ENCODE results near the gene BCAS3.
A peak's percentile ranks its signal among the peaks of the same experiment; 100 is the strongest.
"Not testable (repeated sequence)": the region's sequence is repeated elsewhere in the genome, so short reads cannot be mapped to it uniquely, and the experiment has no call there.

BCAS3 gene

GRCh38 chr17:61239953-61240352, 562.3 kb downstream of the BCAS3 start:
- no peak for FAIRE-seq

GRCh38 chr17:61240851-61241468, 563.3 kb downstream of the BCAS3 start:
- FAIRE-seq, result no peak

GRCh38 chr17:61244988-61245387, 567.3 kb downstream of the BCAS3 start:
- FAIRE-seq, result not testable (repeated sequence)

GRCh38 chr17:61245706-61246135, 568.1 kb downstream of the BCAS3 start:
- FAIRE-seq, result no peak

DNA sequence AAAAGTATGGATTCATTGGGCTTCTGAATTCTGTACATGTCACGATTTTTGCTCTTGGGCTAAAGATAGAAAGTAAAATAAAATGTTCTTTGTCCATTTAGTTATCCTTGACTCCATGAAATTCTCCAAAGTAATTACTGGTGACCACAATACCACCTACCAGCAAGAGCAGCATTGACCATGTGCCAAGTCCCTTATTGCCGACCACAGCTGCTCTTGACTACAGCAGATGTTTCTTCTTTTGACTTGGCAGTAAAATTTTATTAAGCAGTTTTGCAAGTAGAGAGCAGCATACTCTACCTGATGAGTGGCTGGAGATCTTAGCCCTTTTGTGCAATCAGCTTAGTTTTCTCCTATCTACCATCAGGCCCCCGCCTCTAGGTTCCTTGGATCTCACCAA, 569.8 kb downstream of the BCAS3 start:
- no peak for FAIRE-seq

- no peak for FAIRE-seq
Measured at GRCh38 chr17:61248399-61248798, 570.7 kb downstream of the BCAS3 start.

DNA sequence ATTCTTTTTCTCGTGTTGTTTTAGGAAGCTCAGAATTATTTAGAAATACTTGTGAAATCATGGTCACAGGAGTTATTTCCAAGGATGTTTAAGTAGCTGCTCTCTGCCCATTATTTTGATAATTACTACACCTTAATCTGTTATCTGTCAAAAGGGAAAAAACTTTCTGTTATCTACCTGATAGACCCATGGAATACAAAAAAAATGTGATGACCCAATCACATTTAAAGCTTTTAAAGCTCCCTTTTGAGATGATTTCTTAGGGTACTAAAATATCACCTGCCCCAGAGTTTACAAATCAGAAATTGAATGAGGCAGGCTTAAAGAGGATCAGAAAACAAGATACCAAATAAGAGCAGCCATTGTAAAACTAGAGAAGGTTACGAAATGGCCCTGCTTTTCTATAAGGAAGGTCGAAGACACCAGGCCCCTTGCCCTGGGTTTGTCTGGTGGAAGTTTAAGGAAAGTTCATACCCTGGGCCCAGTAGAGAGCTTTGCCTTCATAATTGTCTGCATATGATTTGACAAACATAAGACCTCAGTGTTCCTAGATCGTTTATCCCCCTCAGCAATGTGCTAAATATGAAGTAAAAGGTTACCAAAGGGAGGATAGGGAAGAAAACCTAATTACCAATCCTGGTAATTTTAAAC, 572.1 kb downstream of the BCAS3 start:
- no peak for FAIRE-seq

DNA sequence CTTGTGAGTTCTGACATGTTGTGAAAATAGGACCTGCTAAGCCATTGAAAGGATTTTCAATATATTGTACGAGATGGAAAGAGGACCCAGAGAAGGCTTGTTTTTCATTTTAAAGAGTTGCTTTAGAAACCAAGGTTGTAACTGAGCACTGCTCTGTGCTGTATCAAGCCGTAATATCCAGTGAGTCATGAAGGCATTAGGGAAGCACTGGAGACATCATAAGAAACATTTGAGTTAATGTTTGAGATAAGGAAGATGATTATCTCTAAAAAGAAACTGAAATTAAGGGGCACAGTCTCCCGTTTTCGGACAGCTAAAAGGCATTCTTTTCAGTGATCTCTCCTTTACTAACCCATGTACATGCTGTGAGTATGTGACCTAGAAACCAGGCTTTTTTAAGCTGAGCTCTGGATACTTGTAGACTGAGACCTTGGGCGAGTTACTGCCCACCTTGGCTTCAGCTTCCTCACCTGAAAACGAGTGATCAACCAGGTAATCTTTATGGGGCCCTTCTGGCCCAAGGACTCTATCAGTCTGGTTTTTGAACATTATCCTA, 572.8 kb downstream of the BCAS3 start:
- FAIRE-seq, result no peak

DNA sequence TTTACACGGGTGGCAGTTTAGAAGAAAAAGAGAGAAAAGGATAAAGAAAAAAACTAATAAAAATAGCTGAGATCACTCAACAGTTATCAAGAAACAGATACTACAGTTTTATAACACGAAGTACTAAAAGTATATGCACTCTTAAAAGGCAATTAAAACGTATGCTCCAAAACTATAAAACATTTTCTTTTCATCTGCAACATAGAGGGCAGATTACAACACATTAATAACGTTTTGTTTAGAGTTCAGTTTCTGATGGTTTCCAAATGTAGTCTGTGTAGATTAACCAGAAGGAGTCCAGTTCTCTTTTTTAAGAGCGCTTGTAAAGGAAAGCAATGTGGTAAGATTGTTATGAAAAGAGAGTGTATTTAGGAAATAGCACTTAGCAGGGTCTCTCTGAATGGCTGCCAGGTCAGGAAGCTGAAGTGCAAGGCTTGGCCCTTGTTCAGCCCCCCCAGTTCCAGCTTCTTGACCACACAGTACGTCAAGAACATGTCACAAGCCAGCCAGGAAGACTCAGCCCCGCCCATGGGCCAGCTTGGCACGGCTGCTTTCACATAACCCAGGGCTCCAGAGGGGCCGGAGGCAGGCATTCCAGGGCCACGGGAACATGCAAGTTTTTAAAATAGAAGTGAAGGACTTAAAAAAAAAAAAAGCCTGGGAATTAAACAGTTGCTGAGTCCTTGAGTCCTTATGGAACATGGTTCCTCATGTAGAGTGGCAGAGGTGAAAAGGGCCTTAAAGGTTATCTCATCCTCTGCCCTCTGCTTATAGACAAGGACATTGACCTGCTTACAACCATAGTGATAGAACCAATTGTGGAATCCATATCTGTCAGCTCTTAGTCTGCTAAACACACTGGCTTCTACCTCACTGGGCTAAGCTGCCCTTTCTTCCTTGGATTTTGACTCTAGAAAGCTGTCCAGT, 574.6 kb downstream of the BCAS3 start:
- FAIRE-seq, result peak; percentile 6

DNA sequence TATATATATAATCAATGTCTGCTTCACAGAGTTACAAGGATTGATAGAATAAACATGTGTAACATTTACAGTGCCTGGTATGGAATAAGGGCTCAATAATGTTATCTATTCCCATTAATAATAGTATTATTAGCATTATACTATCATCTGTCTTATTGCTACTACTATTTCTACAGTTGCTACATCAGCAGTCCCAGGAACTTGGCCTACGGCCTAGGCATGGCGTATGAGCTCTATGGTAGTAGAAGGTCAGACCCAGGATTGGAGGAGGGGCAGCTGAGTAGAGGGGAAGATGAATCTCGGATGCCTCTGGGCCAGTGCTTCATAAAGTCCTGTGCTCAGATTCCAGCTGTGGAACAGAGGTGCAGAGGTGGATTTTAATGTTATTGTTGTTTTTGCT, 575.7 kb downstream of the BCAS3 start:
- no peak for FAIRE-seq

DNA sequence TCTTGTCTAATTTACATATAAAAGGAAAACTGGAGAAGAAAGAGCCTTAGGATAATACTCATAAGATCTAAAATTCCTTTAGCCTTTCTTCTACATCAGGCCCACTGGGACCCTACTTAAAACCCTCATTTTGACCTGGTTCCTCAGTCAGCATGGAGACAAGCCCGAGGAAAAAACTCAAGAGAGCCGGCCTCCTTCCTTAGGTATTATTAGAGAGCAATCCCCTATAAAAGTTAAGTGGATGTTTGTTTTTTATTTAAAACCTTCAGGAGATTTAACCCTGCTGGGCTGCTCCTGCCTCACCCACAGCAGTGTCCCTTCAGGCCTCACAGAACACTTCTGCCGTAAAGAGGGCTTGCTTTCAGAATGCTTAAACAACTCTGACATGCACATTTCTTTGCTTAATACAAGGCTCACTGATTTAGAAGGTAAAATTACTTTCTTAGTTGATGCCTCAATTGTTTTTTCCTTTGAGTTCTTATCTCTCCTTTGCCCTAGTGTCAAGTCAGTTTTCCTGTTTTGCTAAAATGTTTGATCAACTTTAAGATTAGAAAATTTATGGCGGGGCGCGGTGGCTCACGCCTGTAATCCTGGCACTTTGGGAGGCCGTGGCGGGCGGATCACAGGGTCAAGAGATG, 576.4 kb downstream of the BCAS3 start:
- no peak for FAIRE-seq

GRCh38 chr17:61254904-61255303, 577.3 kb downstream of the BCAS3 start:
- no peak for FAIRE-seq

- no peak for FAIRE-seq
Measured at GRCh38 chr17:61255647-61256046, 578.0 kb downstream of the BCAS3 start.

DNA sequence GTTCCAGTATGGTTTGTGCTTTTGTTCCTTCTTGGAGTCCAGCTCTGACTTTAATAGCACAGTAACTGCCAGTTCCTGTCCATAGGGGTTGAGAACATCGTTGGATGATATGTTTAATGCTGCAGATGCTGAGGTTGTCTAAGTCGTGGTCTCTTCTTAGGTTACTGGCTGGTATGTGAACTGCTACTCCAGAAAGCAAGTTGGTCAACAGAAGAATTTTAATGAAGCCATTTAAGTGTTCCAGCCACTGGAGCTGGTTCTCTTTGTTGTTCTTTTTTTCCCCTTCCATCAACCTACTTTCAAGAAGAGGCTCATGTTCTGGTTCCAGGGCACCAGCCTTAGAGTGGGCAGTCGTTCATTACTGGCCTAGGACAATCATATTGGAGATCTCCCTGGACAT, 581.7 kb downstream of the BCAS3 start:
- FAIRE-seq, result no peak

DNA sequence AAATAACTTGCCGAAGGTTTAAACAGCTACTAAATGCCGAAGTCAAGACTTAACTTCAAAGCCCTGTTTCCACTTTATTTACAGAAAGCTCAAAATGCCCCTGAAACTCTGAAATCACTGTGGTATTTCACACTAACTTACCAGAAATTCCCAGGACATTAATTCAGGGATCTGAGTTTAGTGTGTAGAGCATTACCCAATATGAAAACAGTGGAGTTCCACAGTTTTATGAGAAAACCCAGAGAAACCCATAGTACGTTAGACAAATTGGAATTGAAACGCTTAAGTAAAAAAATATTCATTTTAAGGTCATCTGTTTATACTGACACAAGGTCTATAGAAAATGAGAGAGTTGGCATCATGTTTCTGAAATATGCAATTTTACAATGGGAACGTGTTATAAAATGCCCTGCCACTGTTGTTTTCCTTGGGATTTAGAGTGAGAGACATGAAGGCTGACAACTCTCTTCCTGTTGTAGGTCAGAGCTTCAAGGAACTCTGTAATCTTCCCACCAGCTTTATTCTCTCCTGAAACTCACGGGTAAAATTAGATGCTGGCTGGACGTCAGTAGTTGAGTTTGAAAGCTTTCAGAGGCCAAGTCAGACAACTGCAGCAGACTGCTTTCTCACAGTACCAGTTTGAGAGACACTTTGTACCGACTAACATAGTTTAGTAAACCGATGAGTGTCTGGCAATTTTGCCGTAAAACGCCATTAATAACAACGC, 582.6 kb downstream of the BCAS3 start:
- FAIRE-seq, result no peak

- no peak for FAIRE-seq
Measured at GRCh38 chr17:61261001-61261637, 583.5 kb downstream of the BCAS3 start.

GRCh38 chr17:61265397-61265796, 587.7 kb downstream of the BCAS3 start:
- FAIRE-seq, result no peak

DNA sequence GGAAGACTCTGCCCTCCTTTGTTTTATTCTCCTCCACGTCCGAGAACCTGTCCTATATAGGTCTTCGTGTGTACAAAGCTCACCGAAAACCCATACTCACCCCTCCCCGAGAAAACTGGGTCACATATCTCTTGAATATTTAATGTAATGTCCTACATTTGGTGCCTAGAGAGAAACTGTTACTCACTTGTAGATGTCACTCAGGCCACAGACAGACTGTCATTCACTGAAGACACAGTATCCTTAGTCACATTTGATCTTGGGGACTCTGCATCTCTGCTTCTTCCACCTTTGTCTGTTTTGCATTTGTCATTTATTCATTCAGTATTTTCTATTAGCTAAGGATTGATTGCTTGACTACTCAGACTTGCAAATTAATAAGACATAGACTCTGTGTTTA, 590.2 kb downstream of the BCAS3 start:
- FAIRE-seq, result no peak

- no peak for FAIRE-seq
Measured at GRCh38 chr17:61275395-61275794, 597.7 kb downstream of the BCAS3 start.

DNA sequence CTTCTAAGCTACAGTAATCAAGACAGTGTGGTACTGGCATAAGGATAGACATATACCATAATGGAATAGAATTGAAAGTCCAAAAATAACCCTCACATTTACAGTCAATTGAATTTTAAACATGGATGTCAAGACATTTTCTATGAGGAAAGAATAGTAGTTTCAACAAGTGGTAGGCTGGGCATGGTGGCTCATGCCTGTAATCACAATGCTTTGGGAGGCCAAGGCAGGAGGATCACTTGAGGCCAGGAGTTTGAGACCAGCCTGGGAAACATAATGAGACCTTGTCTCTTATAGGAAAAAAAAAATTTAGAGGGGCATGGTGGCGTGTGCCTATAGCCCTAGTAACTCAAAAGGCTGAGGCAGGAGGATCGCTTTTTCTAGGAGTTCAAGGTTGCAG, 599.2 kb downstream of the BCAS3 start:
- FAIRE-seq, result no peak

- FAIRE-seq, result no peak
Measured at GRCh38 chr17:61279476-61280145, 602.0 kb downstream of the BCAS3 start.
